Epidermal melanocyte (primary cell): ENCODE measurements around the gene DIP2A.
"Not testable (repeated sequence)": the region's sequence is repeated elsewhere in the genome, so short reads cannot be mapped to it uniquely, and the experiment has no call there.

Experiments used
- DNase-seq: peaks from one replicate; pipeline ENCODE4 v3.0.0; 2011; ENCODE audit warnings: low spot score; ENCODE audit not compliant: insufficient read length

Gene DIP2A

GRCh38 chr21:46527393-46527792 is 68.7 kb downstream of the DIP2A start:
- DNase-seq, result not testable (repeated sequence)

GRCh38 chr21:46527801-46528200 is 69.1 kb downstream of the DIP2A start:
- DNase-seq, result no peak

- no peak for DNase-seq
Measured at GRCh38 chr21:46532080-46532479, 73.4 kb downstream of the DIP2A start.

GRCh38 chr21:46537026-46537425 is 78.3 kb downstream of the DIP2A start:
- no peak for DNase-seq

GRCh38 chr21:46538262-46538661 is 79.6 kb downstream of the DIP2A start:
- no peak for DNase-seq

- no peak for DNase-seq
Measured at GRCh38 chr21:46538851-46539666, 80.4 kb downstream of the DIP2A start.

- DNase-seq, result no peak
Measured at GRCh38 chr21:46540087-46540710, 81.5 kb downstream of the DIP2A start.

GRCh38 chr21:46542588-46543124 is 84.0 kb downstream of the DIP2A start:
- no peak for DNase-seq

GRCh38 chr21:46543306-46543705 is 84.6 kb downstream of the DIP2A start:
- DNase-seq, result no peak

GRCh38 chr21:46544003-46544402 is 85.3 kb downstream of the DIP2A start:
- no peak for DNase-seq

- DNase-seq, result no peak
Measured at GRCh38 chr21:46544824-46545223, 86.1 kb downstream of the DIP2A start.

- DNase-seq, result no peak
Measured at GRCh38 chr21:46545363-46545762, 86.7 kb downstream of the DIP2A start.

- DNase-seq, result no peak
Measured at GRCh38 chr21:46545911-46546310, 87.2 kb downstream of the DIP2A start.

- DNase-seq, result no peak
Measured at GRCh38 chr21:46546799-46547198, 88.1 kb downstream of the DIP2A start.

GRCh38 chr21:46549650-46550049 is 91.0 kb downstream of the DIP2A start:
- DNase-seq, result no peak

GRCh38 chr21:46550116-46550941 is 91.6 kb downstream of the DIP2A start:
- no peak for DNase-seq

GRCh38 chr21:46551636-46552241 is 93.0 kb downstream of the DIP2A start:
- no peak for DNase-seq

GRCh38 chr21:46552274-46552673 is 93.6 kb downstream of the DIP2A start:
- DNase-seq, result no peak

- DNase-seq, result no peak
Measured at GRCh38 chr21:46552865-46553379, 94.2 kb downstream of the DIP2A start.

GRCh38 chr21:46553993-46554392 is 95.3 kb downstream of the DIP2A start:
- no peak for DNase-seq
